HG03439 (cell line): ENCODE results near the gene ZNF8.
"Not testable (repeated sequence)": the region's sequence is repeated elsewhere in the genome, so short reads cannot be mapped to it uniquely, and the experiment has no call there.

ENCODE experiments used
- ATAC-seq: cut with Tn5 transposase; IDR thresholded peaks from one replicate; pipeline ENCODE4 v1.9.1; 2021; ENCODE audit warnings: mild to moderate bottlenecking, moderate library complexity; ENCODE audit not compliant: unreplicated experiment

Gene ZNF8

GRCh38 chr19:58294743-58295374 lies 16.1 kb downstream of the ZNF8 start:
- no peak for ATAC-seq

DNA sequence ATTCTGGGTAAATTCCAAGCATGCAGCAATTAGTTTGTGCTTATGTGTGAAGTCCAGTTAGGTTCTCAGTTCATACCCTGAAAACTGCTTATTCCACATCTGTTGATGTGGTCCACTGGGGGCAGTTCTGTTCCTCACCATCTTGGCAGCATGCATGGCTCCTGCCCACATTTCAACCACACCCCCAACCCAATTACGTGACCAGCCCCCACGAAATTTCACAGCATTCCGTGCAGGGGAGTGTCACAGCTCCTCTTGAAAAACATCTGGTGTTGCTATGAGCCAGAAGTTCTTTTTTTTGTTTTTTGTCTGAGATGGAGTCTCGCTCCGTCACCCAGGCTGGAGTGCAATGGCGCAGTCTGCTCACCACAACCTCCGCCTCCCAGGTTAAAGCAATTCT lies 17.3 kb downstream of the ZNF8 start:
- ATAC-seq = no peak

DNA sequence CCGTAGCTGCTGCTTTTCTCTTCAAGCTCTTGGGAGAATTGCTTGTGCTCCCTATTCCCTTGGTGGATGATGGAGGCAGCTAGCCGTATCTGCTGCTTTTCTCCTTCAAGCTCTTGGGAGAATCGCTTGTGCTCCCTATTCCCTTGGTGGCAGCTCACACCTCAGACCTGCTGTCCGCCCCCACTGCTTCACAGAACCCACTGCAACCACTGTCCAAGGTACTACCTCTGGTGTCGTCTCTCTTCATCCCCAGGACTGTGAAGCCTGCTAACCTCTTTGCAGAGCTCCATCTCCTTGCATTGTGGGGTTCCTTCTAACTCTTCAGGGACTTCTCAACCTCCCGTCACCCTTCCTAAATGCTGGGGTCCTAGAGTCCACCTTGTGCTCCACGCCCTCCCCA lies 21.9 kb downstream of the ZNF8 start:
- no peak for ATAC-seq

- ATAC-seq = no peak
Measured at GRCh38 chr19:58304255-58304654, 25.5 kb downstream of the ZNF8 start.

DNA sequence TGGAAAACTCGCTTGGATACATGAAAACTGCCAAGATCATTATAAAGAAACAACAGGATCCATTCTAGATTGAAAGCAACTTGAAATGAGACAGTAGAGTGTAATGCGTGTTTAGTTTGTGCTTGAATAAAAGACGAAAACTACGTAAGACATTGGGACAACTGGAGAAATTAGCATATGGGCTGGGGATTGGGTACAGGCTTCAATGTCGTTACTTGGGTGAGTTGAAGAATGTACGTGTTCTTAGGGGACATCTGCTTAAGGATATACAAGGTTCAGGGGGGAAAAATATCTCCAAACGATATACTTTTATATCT lies 26.0 kb downstream of the ZNF8 start:
- no peak for ATAC-seq

DNA sequence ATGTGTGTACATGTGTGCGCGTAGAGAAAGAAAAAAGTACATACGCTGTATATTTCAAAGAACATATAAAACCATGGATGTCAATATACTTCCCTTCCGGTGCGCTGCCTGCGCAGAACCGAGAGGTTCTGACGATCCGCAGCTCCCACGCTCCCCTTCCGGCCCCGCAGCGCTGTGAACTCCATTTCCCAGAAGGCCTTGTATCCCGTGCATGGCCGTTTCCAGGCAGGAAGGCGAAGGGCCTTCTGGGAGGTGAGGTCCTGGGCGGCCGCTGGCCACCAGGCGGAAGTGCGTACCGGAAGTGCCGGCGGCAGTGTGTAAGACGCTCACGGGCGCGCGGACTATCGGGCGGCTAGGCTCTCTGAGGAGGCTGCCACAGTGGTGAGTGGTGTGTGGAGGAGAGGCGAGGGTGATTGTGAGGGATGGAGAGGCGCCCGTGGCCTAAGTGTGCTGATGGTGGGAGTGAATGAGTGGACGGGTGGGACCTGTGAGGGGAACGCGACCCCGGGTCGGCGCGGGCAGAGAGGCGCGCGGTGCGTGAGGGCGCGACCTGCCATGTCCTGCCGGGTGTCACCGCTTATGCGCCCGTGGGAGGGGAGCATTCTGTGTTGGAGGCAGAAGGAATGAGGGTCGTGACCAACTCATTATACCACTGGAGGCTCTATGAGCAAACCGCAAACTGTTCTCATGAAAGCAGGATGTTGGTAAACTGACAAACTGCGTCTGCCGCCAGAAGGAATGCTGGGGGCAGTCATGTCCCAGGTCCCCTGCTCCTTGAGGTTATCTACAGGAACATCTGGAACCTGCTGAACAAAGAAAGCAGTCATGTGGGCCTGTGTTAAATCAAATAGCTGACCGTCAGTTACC lies 26.5 kb downstream of the ZNF8 start, which contains the start of gene ERVK3-1:
ERVK3-1 (plus strand) TSS at position 313 of the 867 bp plus-strand sequence. CDS start 6,792 bp downstream, outside the sequence.
- peak; percentile 97 for ATAC-seq

DNA sequence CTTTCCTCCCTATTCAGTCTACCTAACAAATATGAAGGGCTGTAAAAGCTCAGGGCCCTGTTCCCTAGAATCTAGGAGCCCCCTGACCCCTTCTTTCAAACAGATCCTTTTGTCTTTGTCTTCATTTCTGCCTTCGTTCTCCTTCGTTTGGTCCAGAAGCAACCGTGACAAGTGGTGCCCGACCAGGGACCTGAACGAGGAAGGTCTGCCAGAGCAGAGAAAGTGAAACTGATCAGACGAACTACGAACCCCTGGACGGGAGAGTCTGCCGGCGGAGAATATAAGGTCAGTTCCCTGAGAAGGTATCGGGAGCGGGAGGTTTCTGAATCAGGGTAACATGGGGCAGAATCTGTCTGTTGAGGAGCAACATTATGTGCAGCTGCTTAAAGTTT lies 27.2 kb downstream of the ZNF8 start:
- ATAC-seq = no peak

- no peak for ATAC-seq
Measured at GRCh38 chr19:58307736-58308135, 29.0 kb downstream of the ZNF8 start.

GRCh38 chr19:58310685-58311084 lies 31.9 kb downstream of the ZNF8 start:
- not testable (repeated sequence) for ATAC-seq

- no peak for ATAC-seq
Measured at GRCh38 chr19:58311345-58311865, 32.6 kb downstream of the ZNF8 start.

DNA sequence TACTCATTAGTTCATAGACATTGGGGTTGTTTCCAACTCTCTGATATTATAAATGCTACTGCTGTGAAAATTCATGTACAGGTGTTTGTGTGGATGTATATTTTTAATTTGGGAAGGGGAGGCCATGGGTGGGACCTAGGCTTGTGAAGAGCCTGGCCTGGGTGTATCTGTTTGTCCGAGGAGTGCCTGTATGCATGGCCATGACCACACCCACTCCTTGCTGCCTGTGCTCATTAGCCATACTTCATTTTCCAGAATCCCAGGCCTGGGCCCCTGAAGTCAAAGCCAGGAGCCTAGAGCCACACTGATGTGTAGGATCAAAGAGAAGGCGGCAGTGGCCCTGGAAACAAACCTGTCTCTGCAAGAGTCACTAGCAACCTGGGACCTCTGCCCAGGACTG lies 36.8 kb downstream of the ZNF8 start:
- ATAC-seq = no peak

DNA sequence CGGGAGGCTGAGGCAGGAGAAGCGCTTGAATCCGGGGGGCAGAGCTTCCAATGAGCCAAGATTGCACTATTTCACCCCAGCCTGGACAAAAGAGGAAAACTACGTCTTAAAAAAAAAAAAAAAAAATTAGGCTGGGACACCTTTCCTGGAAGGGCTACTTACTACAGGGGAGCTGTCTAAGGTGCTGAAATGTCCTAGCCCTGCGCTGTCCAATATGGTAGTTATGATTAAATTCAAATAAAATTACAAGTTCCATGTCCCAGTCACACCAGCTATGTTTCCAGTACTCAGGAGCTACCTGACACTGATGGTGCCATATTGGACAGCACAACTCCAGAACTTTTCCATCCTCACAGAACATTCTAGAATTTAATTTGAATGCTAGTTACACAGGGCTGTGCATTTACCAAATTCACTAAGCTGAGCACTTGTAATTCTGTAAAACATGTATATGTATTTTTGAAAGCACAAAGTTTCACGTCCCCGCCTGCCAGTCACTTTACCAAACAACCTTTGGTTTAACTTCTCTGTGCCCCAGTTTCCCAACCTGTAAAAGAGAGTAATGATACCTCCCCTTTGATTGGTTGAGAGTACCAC lies 38.8 kb downstream of the ZNF8 start:
- ATAC-seq = no peak

DNA sequence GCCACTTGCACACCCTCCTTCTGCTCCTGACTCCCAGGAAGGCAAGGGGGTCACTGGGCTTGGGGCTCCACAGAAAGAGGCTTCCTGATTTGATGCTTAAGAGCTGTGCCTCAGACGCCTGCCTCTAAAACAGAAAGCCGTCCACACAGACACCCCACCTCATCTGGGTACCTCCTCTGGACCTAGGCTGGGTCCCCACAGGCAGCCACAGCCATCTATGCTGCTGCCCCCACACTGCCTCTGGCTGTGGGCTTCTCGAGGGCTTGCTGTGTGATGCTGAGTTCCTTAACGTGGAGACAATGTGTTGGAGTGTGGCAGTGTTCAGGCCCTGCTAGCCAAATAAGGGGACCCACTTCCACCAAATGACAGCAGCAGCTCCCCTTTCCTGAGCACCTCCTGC lies 39.5 kb downstream of the ZNF8 start:
- ATAC-seq = no peak

DNA sequence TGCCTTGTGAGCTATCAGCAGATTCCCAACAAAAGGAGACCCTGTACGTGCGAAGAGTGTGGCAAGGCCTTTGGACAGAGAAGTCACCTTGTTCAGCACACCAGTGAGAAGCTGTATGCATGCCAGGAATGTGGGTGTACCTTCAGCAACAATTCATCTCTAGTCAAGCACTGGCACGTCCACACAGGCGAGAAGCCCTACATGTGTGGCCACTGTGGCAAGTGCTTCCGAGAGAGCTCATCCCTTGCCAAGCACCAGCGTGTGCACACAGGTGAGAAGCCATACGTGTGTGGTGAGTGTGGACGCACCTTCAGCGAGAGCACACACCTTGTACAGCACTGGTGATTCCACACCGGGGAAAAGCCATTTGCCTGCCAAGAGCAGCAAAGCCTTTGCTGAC lies 40.5 kb downstream of the ZNF8 start:
- ATAC-seq = no peak

DNA sequence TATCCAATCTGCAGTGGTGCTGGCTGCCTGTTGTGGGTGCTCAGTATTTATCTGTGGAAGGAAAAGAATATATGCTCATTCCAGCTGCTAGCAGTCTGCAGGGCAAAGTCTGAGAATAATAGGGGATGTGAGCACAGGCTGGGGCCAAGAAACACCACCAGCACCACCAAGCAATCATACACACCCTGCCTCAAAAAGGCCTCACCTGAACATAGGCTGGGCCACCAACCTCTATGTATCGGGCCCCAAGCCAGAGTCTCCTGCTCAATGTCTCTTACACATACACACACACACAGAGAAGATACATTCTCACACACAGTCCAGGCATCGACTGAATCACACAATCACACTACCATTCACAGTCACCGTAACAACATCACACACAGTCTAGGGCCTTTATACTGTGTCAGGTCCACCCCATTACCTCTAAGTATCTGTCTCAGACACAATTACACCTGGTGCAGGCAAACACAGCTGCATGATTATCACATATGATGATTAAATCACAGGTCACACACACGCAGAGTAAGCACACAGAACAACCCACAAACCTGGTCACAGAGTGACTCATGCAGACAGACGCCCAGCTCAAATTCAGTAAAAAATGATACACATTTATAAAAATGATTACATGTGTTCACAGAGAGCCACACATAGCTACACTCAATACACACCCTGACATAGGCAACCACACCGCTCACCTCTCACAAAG lies 46.7 kb downstream of the ZNF8 start:
- ATAC-seq = no peak

- no peak for ATAC-seq
Measured at GRCh38 chr19:58326501-58326913, 47.8 kb downstream of the ZNF8 start.

GRCh38 chr19:58326914-58327726 lies 48.4 kb downstream of the ZNF8 start, which contains the start of gene ZSCAN22:
TSS of gene ZSCAN22 (plus strand) at chr19:58326994. CDS start at chr19:58334803, 7,809 bp downstream.
- ATAC-seq = peak; percentile 82

DNA sequence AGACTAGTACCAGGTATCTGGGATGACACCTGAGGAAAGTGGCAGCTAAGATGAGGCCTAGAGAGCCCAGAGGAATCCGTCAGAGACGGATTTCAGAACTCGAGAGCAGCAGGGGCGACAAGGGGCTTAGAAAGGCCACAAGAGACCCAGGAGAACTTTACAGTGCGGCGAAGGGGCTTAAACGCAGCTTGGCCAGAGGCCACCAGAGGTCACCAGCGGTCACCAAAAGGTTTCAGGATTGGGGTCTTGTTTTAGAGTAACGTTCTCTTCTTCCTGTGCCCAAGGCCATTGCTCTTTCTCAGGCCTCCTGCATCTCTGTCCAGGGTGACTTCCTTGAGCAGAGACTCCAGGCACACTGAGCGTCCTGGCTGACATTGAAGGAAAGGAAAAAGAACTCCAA lies 50.2 kb downstream of the ZNF8 start:
- no peak for ATAC-seq

- no peak for ATAC-seq
Measured at GRCh38 chr19:58330458-58330857, 51.7 kb downstream of the ZNF8 start.

GRCh38 chr19:58332697-58333096 lies 53.9 kb downstream of the ZNF8 start:
- ATAC-seq = no peak
